Anterior cingulate cortex (tissue), 58 donors: Measurements from ENCODE around the gene SLC22A14.
"Not testable (repeated sequence)": the region's sequence is repeated elsewhere in the genome, so short reads cannot be mapped to it uniquely, and the experiment has no call there.

Experiments
- DNase-seq, 58 donors: peaks; one replicate each; lab custom pipeline; 2025; lab: John Stamatoyannopoulos, UW

Gene SLC22A14

GRCh38 chr3:38311941-38312340, 29.8 kb downstream of the SLC22A14 start:
- DNase-seq = no peak

- no peak for DNase-seq
Observed at GRCh38 chr3:38312356-38312755, 30.3 kb downstream of the SLC22A14 start.

GRCh38 chr3:38313263-38313662, 31.2 kb downstream of the SLC22A14 start:
- no peak for DNase-seq

GRCh38 chr3:38313695-38314094, 31.6 kb downstream of the SLC22A14 start:
- no peak for DNase-seq

GRCh38 chr3:38314112-38314763, 32.1 kb downstream of the SLC22A14 start:
- no peak for DNase-seq

GRCh38 chr3:38314764-38315487, 32.8 kb downstream of the SLC22A14 start:
- no peak for DNase-seq

GRCh38 chr3:38315488-38316230, 33.6 kb downstream of the SLC22A14 start:
- no peak for DNase-seq

- no peak for DNase-seq
Observed at GRCh38 chr3:38316356-38317191, 34.5 kb downstream of the SLC22A14 start.

GRCh38 chr3:38317192-38317759, 35.2 kb downstream of the SLC22A14 start:
- no peak for DNase-seq

- DNase-seq = no peak
Observed at GRCh38 chr3:38318766-38319671, 36.9 kb downstream of the SLC22A14 start.

- DNase-seq = not testable (repeated sequence)
Observed at GRCh38 chr3:38320638-38321037, 38.5 kb downstream of the SLC22A14 start.

GRCh38 chr3:38323060-38323459, 41.0 kb downstream of the SLC22A14 start:
- DNase-seq = no peak

GRCh38 chr3:38325256-38325655, 43.2 kb downstream of the SLC22A14 start:
- no peak for DNase-seq

GRCh38 chr3:38327335-38328009, 45.4 kb downstream of the SLC22A14 start:
- no peak for DNase-seq

GRCh38 chr3:38331257-38332022, 49.3 kb downstream of the SLC22A14 start:
- no peak for DNase-seq

- no peak for DNase-seq
Observed at GRCh38 chr3:38332201-38332600, 50.1 kb downstream of the SLC22A14 start.

- DNase-seq = no peak
Observed at GRCh38 chr3:38334142-38335055, 52.3 kb downstream of the SLC22A14 start.
